Upper lobe of left lung (tissue), 4 donors: ENCODE measurements around the gene IKZF2.

ENCODE experiments used
- EP300 ChIP-seq, 4 donors: sonication (generic); formaldehyde crosslinking; IDR thresholded peaks; one replicate each; pipeline ENCODE4 v1.5.1; 2017; ENCODE audit warnings: antibody characterized with exemption in 4 of 4, control low read depth in 2 of 4
- POLR2AphosphoS5 ChIP-seq, 2 donors: sonication (generic); formaldehyde crosslinking; IDR thresholded peaks; one replicate each; pipeline ENCODE4 v1.5.1; 2017; ENCODE audit warnings: antibody characterized with exemption in 2 of 2
- TF ChIP-seq, protein P1 (sequence below), 6 experiments: fragments of 450-650 bp in 4 of 6; fragments of 200-600 bp in 2 of 6; sonication (generic) in 2 of 6; IDR thresholded peaks; one replicate each; pipeline ENCODE4 v1.5.1; 2016 to 2019; ENCODE audit warnings: antibody characterized with exemption in 6 of 6

DNA sequence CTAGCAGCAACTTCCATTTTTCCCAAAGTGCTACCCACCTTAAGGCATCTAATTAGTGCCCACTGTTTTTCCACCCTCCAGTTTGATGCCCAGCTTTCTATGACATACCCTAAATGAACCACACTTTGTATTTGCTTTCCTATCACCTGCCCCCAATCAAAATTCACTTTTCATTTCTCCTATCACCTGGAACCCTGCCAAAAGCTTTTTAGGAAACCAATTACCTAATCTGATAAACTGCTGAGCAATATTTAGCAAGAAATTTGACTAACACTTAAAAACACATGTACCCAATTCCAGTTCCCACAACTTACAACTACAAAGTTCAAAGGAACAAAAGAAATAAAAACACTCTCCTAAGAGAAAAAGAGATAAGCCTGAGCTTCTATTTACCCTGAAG is 71.7 kb downstream of the IKZF2 start:
- TF ChIP-seq, protein P1, sequence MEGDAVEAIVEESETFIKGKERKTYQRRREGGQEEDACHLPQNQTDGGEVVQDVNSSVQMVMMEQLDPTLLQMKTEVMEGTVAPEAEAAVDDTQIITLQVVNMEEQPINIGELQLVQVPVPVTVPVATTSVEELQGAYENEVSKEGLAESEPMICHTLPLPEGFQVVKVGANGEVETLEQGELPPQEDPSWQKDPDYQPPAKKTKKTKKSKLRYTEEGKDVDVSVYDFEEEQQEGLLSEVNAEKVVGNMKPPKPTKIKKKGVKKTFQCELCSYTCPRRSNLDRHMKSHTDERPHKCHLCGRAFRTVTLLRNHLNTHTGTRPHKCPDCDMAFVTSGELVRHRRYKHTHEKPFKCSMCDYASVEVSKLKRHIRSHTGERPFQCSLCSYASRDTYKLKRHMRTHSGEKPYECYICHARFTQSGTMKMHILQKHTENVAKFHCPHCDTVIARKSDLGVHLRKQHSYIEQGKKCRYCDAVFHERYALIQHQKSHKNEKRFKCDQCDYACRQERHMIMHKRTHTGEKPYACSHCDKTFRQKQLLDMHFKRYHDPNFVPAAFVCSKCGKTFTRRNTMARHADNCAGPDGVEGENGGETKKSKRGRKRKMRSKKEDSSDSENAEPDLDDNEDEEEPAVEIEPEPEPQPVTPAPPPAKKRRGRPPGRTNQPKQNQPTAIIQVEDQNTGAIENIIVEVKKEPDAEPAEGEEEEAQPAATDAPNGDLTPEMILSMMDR (IDR thresholded peaks at IDR 0.05), result no peak
- TF ChIP-seq EP300 (IDR thresholded peaks at IDR 0.05) (no peak), POLR2AphosphoS5 (IDR thresholded peaks at IDR 0.05) (no peak)
